CD4-positive, CD25-positive, alpha-beta regulatory T cell (primary cell): ENCODE data around the gene UBE2V1. TPM values are rescaled to one million over a fixed set of nuclear protein-coding genes. Genes with fewer than 3 reads are reported as not detected.
"Not testable (repeated sequence)": the region's sequence is repeated elsewhere in the genome, so short reads cannot be mapped to it uniquely, and the experiment has no call there.

ENCODE experiments used
- ATAC-seq, 2 donors: fragments of 150-1000 bp; cut with Tn5 transposase; one replicate each; pipeline ENCODE4 v1.10.0; 2021; ENCODE audit warnings: low read depth in 2 of 2, moderate number of reproducible peaks in 2 of 2, moderate library complexity in 1 of 2
- DNase-seq, 3 donors: peaks; one replicate each; pipeline versions ENCODE4 v3.0.0 to v3.0.0-alpha.2; 2012 to 2022; ENCODE audit warnings: mixed read lengths in 1 of 3
- H3K27ac ChIP-seq: one replicate; pipeline ENCODE4 v1.7.0; 2013; ENCODE audit warnings: mild to moderate bottlenecking, low read length; ENCODE audit not compliant: insufficient read depth, poor library complexity, severe bottlenecking
- H3K27me3 ChIP-seq: one replicate; pipeline ENCODE4 v1.7.0; 2013; ENCODE audit warnings: low read length; ENCODE audit not compliant: control insufficient read depth, insufficient read depth
- H3K36me3 ChIP-seq: one replicate; pipeline ENCODE4 v1.7.0; 2013; ENCODE audit warnings: mild to moderate bottlenecking, low read length, moderate library complexity; ENCODE audit not compliant: control insufficient read depth, insufficient read depth
- H3K4me1 ChIP-seq: 2 replicates; pipeline ENCODE4 v1.7.0; 2013; ENCODE audit warnings: mild to moderate bottlenecking, low read length; ENCODE audit not compliant: insufficient read depth, control insufficient read depth, poor library complexity, severe bottlenecking
- H3K4me3 ChIP-seq: one replicate; pipeline ENCODE4 v1.7.0; 2013; ENCODE audit warnings: low read depth, mild to moderate bottlenecking, low read length, moderate library complexity
- H3K9me3 ChIP-seq, 2 experiments: 1 replicate in 1 of 2; 2 replicates in 1 of 2; pipeline ENCODE4 v1.7.0; 2013; ENCODE audit warnings: low read length in 2 of 2, mild to moderate bottlenecking in 1 of 2, moderate library complexity in 1 of 2; ENCODE audit not compliant: control insufficient read depth in 2 of 2
- H3K27ac Mint-ChIP-seq, 3 donors: one replicate each; pipeline ENCODE4 v1.8.0; 2020 to 2022; ENCODE audit warnings: mild to moderate bottlenecking in 3 of 3, mixed read lengths in 3 of 3, moderate library complexity in 2 of 3
- H3K27me3 Mint-ChIP-seq: one replicate; pipeline ENCODE4 v1.8.0; 2022; ENCODE audit warnings: mild to moderate bottlenecking, mixed read lengths
- H3K36me3 Mint-ChIP-seq: one replicate; pipeline ENCODE4 v1.8.0; 2020; ENCODE audit warnings: mixed read lengths
- H3K4me1 Mint-ChIP-seq, 4 donors: one replicate each; pipeline ENCODE4 v1.8.0; 2020 to 2022; ENCODE audit warnings: mixed read lengths in 4 of 4, mild to moderate bottlenecking in 1 of 4
- H3K4me3 Mint-ChIP-seq, 4 donors: one replicate each; pipeline ENCODE4 v1.8.0; 2020 to 2022; ENCODE audit warnings: mild to moderate bottlenecking in 4 of 4, mixed read lengths in 4 of 4, moderate library complexity in 3 of 4
- H3K9me3 Mint-ChIP-seq, 7 donors: one replicate each; pipeline ENCODE4 v1.8.0; 2020 to 2022; ENCODE audit warnings: mixed read lengths in 7 of 7, mild to moderate bottlenecking in 3 of 7, moderate library complexity in 2 of 7
- polyA plus RNA-seq, 4 donors: library from polyadenylated mRNA; unstranded; fragments of 300-500 nt; fragmentation: Illumina TruSeq; gene quantifications; one replicate each; pipeline ENCODE4 v1.2.3, GENCODE V29; 2021
- total RNA-seq: library from RNA; stranded (reverse); gene quantifications from one replicate; pipeline ENCODE4 v1.2.3, GENCODE V29; 2022

Gene UBE2V1
- total and polyA plus RNA-seq, 5 donors from 2014 or later, result 115 to 130 (median 124) TPM

DNA sequence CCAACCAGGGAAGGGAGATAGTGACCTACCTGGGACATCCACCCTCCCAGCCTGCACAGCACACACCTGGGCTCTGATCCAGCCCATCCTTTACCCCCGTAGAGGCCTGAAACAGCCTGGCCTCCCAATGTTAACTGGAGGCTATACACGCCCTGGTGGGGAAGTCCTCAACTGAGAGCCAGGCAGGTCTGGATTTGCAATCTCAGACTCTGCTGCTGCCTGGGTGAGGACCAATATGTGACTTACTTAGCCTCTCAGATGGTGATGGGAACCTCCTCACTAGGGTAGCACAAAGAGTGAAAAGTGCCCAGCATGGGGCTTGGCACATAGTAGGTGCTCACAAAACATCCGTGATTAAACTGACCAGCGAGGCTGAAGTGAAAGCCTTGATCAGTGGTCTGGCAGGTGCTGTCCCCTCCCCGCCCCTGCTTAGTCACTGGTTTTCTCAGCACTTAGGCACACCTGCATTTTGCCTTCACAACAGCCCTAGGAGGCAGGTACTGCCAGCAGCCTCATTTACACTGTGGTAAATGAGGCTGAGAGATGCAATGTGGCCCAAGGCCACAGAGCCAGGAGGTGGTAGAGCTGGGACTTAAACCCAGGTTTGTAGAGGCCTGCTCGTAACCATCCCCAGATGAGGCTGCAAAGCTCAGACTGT is 28.2 kb upstream of the UBE2V1 start:
- DNase-seq, result no peak
- Histone ChIP-seq H3K27ac (no peak overlapping the region), H3K4me3 (no peak overlapping the region), H3K27me3 (no peaks in the 10 kb centered on the region), H3K4me1 (peaks cover 9% of the 10 kb centered on the region), H3K36me3 (peaks cover 50% of the 10 kb centered on the region), H3K9me3 (no peaks in the 10 kb centered on the region)
- ATAC-seq, result no peak
- peaks cover 0 to 44% (median 14%) of the 10 kb centered on the region in 4 donors for H3K4me1 Mint-ChIP-seq
- H3K9me3 Mint-ChIP-seq, result no peaks in the 10 kb centered on the region
- peak overlapping the region in 2 of 3 donors; percentile 66 to 69 for H3K27ac Mint-ChIP-seq
- H3K4me3 Mint-ChIP-seq, result no peak overlapping the region
- peaks cover 24% of the 10 kb centered on the region for H3K36me3 Mint-ChIP-seq
- H3K27me3 Mint-ChIP-seq, result peaks cover 4% of the 10 kb centered on the region

DNA sequence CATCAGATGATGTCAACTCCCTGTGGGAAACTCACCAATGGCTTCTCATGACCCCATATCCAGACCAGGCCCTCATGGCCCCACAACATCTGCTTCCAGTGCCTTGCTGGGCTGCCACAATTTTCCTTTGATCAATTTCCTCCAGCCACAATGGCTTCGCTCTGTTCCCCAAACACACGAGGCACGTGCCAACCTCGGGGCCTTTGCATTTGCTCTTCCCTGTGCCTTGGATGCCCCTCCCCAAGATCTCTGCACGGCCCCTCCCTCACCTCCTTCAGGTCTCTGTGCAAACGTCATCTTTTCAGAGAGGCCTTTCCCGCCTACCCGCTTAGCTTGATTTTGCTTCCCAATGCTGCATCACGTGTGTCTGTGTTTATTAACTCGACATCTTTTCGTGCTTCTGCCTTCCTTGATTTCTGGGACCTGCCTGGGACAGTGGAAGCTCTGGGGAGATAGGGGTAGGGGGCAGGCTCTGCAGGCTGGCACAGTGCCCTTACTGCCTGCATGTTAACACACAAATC is 27.4 kb upstream of the UBE2V1 start:
- peaks cover 4% of the 10 kb centered on the region for H3K27me3 Mint-ChIP-seq
- no peak overlapping the region for H3K4me3 ChIP-seq
- no peaks in the 10 kb centered on the region for H3K9me3 ChIP-seq
- H3K4me3 Mint-ChIP-seq, result no peak overlapping the region
- H3K9me3 Mint-ChIP-seq, result no peaks in the 10 kb centered on the region
- H3K36me3 ChIP-seq, result peaks cover 52% of the 10 kb centered on the region
- peaks cover 0 to 37% (median 10%) of the 10 kb centered on the region in 4 donors for H3K4me1 Mint-ChIP-seq
- H3K4me1 ChIP-seq, result peaks cover 3% of the 10 kb centered on the region
- DNase-seq, result no peak
- H3K27ac Mint-ChIP-seq, result peak overlapping the region; percentile 66 to 88 (median 69)
- no peak for ATAC-seq
- peaks cover 27% of the 10 kb centered on the region for H3K36me3 Mint-ChIP-seq
- H3K27me3 ChIP-seq, result no peaks in the 10 kb centered on the region
- no peak overlapping the region for H3K27ac ChIP-seq

DNA sequence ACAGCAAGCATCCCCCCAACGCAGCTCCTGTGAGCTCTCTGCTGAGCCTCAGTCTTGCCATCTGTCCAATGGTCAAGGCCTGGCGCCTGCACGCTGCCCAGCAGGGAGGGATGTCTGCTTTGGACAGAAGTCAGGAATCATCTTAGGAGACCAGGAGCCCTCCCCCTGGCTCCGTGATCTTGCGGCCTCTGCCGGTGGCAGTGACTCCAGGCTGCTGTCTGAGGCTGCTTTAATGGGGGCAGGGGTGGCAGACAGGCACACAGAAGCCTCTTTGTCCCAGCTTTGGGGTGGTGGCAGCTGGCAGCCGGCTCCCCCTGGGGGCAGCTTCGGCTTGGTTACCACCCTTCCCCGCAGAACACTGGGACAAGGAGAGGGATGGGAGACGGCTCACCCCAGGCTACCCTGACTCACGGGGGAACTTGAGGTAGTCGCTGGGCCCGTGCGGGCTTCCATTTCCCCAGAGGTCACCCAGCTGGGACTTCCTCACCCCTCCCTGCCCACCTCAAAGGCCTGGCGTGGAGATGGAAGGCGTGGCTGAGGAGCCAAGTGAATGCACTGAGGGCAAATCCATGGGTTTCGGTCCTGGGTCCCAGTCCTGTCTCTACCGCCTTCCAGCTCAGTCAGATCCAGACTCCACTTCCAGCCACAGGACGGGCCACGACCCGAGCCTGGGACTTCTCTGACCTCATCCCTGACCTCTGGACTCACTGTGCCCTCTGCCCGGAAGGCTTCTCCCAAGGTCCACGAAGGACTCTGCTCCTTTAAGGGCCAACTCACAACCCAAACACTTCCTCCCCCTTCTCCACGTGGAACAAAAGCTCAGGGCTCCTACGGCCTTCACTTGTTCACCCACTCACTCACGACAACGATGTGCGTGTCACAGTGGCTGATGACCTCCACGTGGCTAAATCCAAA is 25.8 kb upstream of the UBE2V1 start:
- Mint-ChIP-seq H3K36me3 (peaks cover 27% of the 10 kb centered on the region), H3K9me3 (no peaks in the 10 kb centered on the region), H3K4me1 (peaks cover 0 to 38% (median 10%) of the 10 kb centered on the region in 4 donors), H3K4me3 (no peak overlapping the region), H3K27ac (peak overlapping the region in 2 of 3 donors; percentile 6 to 62), H3K27me3 (peaks cover 4% of the 10 kb centered on the region)
- peaks cover 3% of the 10 kb centered on the region for H3K4me1 ChIP-seq
- ATAC-seq (no peak), DNase-seq (no peak)
- H3K4me3 ChIP-seq, result no peak overlapping the region
- H3K36me3 ChIP-seq, result peaks cover 63% of the 10 kb centered on the region
- no peak overlapping the region for H3K27ac ChIP-seq
- H3K9me3 ChIP-seq, result no peaks in the 10 kb centered on the region
- no peaks in the 10 kb centered on the region for H3K27me3 ChIP-seq

DNA sequence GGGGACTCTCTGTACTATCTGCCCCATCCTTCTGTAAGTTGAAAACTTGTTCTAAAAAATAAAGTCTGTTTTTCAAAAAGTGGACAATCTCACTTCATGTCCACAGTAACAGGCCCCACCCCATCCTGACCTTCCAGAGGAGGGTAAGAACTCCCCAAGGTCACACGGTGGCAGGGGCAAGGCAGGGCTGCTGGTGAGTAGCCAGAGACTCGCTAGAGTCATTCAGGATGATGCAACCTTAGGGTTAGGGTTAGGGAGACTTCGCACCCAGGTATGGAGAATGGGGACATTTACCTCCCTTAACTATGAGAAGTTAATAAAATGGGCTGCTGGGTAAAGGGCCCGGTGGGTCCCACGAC is 25.1 kb upstream of the UBE2V1 start:
- H3K9me3 ChIP-seq, result no peaks in the 10 kb centered on the region
- ATAC-seq, result peak in 1 of 2 donors; percentile 12
- DNase-seq, result no peak
- Mint-ChIP-seq H3K4me3 (no peak overlapping the region), H3K4me1 (peaks cover 0 to 37% (median 10%) of the 10 kb centered on the region in 4 donors), H3K9me3 (no peaks in the 10 kb centered on the region), H3K27ac (peak overlapping the region in 1 of 3 donors; percentile 6), H3K36me3 (peaks cover 24% of the 10 kb centered on the region), H3K27me3 (peaks cover 4% of the 10 kb centered on the region)
- peaks cover 60% of the 10 kb centered on the region for H3K36me3 ChIP-seq
- no peaks in the 10 kb centered on the region for H3K27me3 ChIP-seq
- H3K27ac ChIP-seq, result no peak overlapping the region
- no peak overlapping the region for H3K4me3 ChIP-seq
- peaks cover 3% of the 10 kb centered on the region for H3K4me1 ChIP-seq

DNA sequence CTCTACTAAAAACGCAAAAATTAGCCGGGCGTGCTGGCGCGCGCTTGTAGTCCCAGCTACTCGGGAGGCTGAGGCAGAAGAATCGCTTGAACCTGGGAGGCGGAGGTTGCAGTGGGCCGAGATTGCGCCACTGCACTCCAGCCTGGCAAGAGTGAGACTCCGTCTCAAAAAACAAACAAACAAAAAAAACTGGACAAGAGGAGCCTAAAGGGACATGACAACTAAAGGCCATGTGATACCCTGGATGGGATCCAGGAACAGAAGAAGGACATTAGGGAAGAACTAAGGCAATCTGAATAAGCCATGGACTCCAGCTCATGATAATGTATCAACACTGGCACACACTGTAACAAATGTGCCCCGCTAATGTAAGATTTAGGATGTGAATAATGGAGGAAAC is 24.8 kb upstream of the UBE2V1 start:
- H3K36me3 Mint-ChIP-seq, result peaks cover 20% of the 10 kb centered on the region
- DNase-seq, result not testable (repeated sequence)

DNA sequence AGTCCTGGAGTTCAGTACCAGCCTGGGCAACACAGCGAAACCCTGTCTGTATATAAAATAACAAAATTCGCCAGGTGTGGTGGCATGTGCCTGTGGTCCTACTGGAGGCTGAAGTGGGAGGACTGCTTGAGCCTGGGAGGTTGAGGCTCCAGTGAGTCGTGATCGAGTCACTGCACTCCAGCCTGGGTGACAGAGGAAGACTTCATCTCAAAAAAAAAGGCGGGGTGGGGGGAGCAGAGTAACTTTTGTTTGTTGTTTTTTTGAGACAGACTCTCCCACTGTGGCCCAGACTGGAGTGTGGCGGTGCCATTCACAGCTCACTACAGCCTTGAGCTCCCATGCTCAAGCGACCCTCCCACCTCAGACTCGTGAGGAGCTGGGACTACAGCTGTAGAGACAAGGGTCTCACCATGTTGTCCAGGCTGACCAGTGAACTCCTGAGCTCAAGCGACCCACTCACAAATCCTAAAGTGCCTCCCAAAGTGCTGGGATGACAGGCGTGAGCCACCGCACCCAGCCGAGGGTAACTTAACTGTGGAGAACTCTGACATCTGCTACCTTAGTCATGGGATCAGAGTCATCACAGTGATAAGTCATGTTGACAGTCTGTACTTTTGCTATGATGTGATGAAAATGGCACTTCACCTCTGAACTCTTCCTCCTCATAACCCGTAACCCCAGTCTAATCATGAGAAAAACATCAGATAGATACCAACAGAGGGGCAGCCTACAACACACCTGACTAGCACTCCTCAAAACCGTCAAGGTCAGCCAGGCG is 24.1 kb upstream of the UBE2V1 start:
- H3K4me1 Mint-ChIP-seq, result peaks cover 0 to 34% (median 11%) of the 10 kb centered on the region in 4 donors
- H3K27me3 Mint-ChIP-seq, result peaks cover 4% of the 10 kb centered on the region
- H3K4me3 Mint-ChIP-seq, result no peak overlapping the region
- H3K9me3 Mint-ChIP-seq, result no peaks in the 10 kb centered on the region
- no peak for DNase-seq
- H3K36me3 Mint-ChIP-seq, result peaks cover 21% of the 10 kb centered on the region
- no peak for ATAC-seq
- H3K27me3 ChIP-seq, result no peaks in the 10 kb centered on the region
- H3K27ac Mint-ChIP-seq, result peak overlapping the region in 1 of 3 donors; percentile 85
- no peak overlapping the region for H3K4me3 ChIP-seq
- peaks cover 60% of the 10 kb centered on the region for H3K36me3 ChIP-seq
- H3K4me1 ChIP-seq, result peaks cover 3% of the 10 kb centered on the region
- H3K9me3 ChIP-seq, result no peaks in the 10 kb centered on the region
- H3K27ac ChIP-seq, result no peak overlapping the region

More for the DNA sequence above, 24.8 kb upstream of the UBE2V1 start:
- not testable (repeated sequence) for H3K4me3 ChIP-seq, H3K27ac ChIP-seq, ATAC-seq, H3K9me3 Mint-ChIP-seq, H3K9me3 ChIP-seq, H3K27me3 Mint-ChIP-seq, H3K27me3 ChIP-seq, H3K4me3 Mint-ChIP-seq, H3K4me1 ChIP-seq
- H3K36me3 ChIP-seq, result peaks cover 58% of the 10 kb centered on the region
- H3K4me1 Mint-ChIP-seq, result peaks cover 0 to 33% (median 9%) of the 10 kb centered on the region in 4 donors
- H3K27ac Mint-ChIP-seq, result peak overlapping the region in 1 of 3 donors; percentile 6

DNA sequence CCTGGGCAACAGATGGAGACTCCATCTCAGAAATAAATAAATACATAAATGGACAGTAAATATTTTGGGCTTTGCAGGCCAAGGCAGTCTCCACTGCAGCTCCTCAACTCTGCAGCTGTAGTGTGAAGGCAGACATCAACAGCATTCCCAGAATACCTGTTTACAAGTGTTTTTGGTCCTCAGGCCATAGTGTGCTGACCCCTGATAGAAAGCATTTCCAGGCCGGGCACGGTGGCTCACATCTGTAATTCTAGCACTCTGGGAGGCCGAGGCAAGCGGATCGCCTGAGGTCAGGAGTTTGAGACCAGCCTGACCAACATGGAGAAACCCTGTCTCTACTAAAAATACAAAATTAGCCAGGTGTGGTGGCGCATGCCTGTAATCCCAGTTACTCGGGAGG is 22.2 kb upstream of the UBE2V1 start:
- not testable (repeated sequence) for H3K27ac ChIP-seq, DNase-seq, H3K4me3 ChIP-seq, H3K9me3 ChIP-seq, H3K4me1 ChIP-seq, H3K27me3 Mint-ChIP-seq, ATAC-seq, H3K4me3 Mint-ChIP-seq, H3K9me3 Mint-ChIP-seq, H3K27me3 ChIP-seq
- Mint-ChIP-seq H3K4me1 (peaks cover 0 to 27% (median 10%) of the 10 kb centered on the region in 4 donors), H3K36me3 (peaks cover 23% of the 10 kb centered on the region), H3K27ac (peak overlapping the region in 2 of 3 donors; percentile 15 to 58)
- peaks cover 55% of the 10 kb centered on the region for H3K36me3 ChIP-seq
